WTC11 (cell line): ENCODE data around the gene RASSF8. TPM values are rescaled to one million over a fixed set of nuclear protein-coding genes. Genes with fewer than 3 reads are reported as not detected.

Source experiments
- ATAC-seq: fragments of 200-7000 bp; cut with Tn5 transposase; 2 replicates; pipeline ENCODE4 v1.10.0; 2021; ENCODE audit warnings: mild to moderate bottlenecking, moderate library complexity
- CTCF ChIA-PET: fragments of 300-600 bp; sonication (Branson Sonifier 250); formaldehyde crosslinking; loops from one replicate; lab custom pipeline; 2021; ENCODE audit warnings: antibody characterized with exemption; lab: Charles Lee
- POLR2A ChIA-PET: fragments of 350-600 bp; sonication (Branson Sonifier 250); formaldehyde crosslinking; loops from one replicate; lab custom pipeline; 2021; ENCODE audit warnings: antibody characterized with exemption; lab: Charles Lee
- DNase-seq: peaks from one replicate; pipeline ENCODE4 v3.0.0; 2021; ENCODE audit warnings: low spot score
- H3K27ac Mint-ChIP-seq: 2 replicates; pipeline ENCODE4 v1.8.0; 2021; ENCODE audit warnings: mixed read lengths
- H3K27me3 Mint-ChIP-seq: 2 replicates; pipeline ENCODE4 v1.8.0; 2021; ENCODE audit warnings: low read depth, mild to moderate bottlenecking, moderate library complexity, mixed read lengths
- H3K36me3 Mint-ChIP-seq: 2 replicates; pipeline ENCODE4 v1.8.0; 2021; ENCODE audit warnings: mixed read lengths
- H3K4me1 Mint-ChIP-seq: 2 replicates; pipeline ENCODE4 v1.8.0; 2022; ENCODE audit warnings: mixed read lengths
- H3K4me3 Mint-ChIP-seq: 2 replicates; pipeline ENCODE4 v1.8.0; 2021; ENCODE audit warnings: mild to moderate bottlenecking, moderate library complexity, mixed read lengths
- H3K9me3 Mint-ChIP-seq: 2 replicates; pipeline ENCODE4 v1.8.0; 2021; ENCODE audit warnings: mixed read lengths
- AFF4 ChIP-seq: sonication (generic); formaldehyde crosslinking; IDR thresholded peaks from 2 replicates; pipeline ENCODE4 v1.8.1; 2023; ENCODE audit warnings: mild to moderate bottlenecking, missing genetic modification reagents, borderline replicate concordance
- E2F4 ChIP-seq: sonication (generic); formaldehyde crosslinking; IDR thresholded peaks from 2 replicates; pipeline ENCODE4 v1.8.1; 2022; ENCODE audit warnings: low read depth, mild to moderate bottlenecking, moderate library complexity, missing genetic modification reagents, borderline replicate concordance
- ELF4 ChIP-seq: sonication (generic); formaldehyde crosslinking; IDR thresholded peaks from 2 replicates; pipeline ENCODE4 v1.8.1; 2022; ENCODE audit warnings: low read depth, mild to moderate bottlenecking, moderate library complexity, missing genetic modification reagents
- OVOL2 ChIP-seq: fragments of 250-450 bp; sonication (Bioruptor Pico); IDR thresholded peaks from 2 replicates; pipeline ENCODE4 v1.9.0; 2021; ENCODE audit warnings: mild to moderate bottlenecking, borderline replicate concordance
- PRRX2 ChIP-seq: fragments of 250-450 bp; sonication (Bioruptor Pico); IDR thresholded peaks from 2 replicates; pipeline ENCODE4 v1.8.0; 2021; ENCODE audit warnings: mild to moderate bottlenecking
- SMAD4 ChIP-seq: sonication (generic); formaldehyde crosslinking; IDR thresholded peaks from 2 replicates; pipeline ENCODE4 v1.8.0; 2022; ENCODE audit warnings: mild to moderate bottlenecking, missing genetic modification reagents
- ZSCAN18 ChIP-seq: fragments of 250-450 bp; sonication (Bioruptor Pico); IDR thresholded peaks from 2 replicates; pipeline ENCODE4 v2.1.2; 2022; ENCODE audit warnings: mild to moderate bottlenecking, moderate library complexity
- total RNA-seq: library from RNA; stranded (reverse); gene quantifications from 3 replicates; pipeline ENCODE4 v1.2.3, GENCODE V29; 2021
- TF ChIP-seq, protein P1 (sequence below): sonication (generic); formaldehyde crosslinking; IDR thresholded peaks from 2 replicates; pipeline ENCODE4 v1.8.1; 2023; ENCODE audit warnings: mild to moderate bottlenecking, moderate library complexity, missing genetic modification reagents
- TF ChIP-seq, protein P2 (sequence below): sonication (generic); formaldehyde crosslinking; IDR thresholded peaks from 2 replicates; pipeline ENCODE4 v1.8.0; 2022; ENCODE audit warnings: mild to moderate bottlenecking, missing genetic modification reagents
- TF ChIP-seq, protein P3 (sequence below): sonication (generic); formaldehyde crosslinking; IDR thresholded peaks from 2 replicates; pipeline ENCODE4 v1.8.1; 2023; ENCODE audit warnings: mild to moderate bottlenecking, missing genetic modification reagents, moderate library complexity

RASSF8 gene
- total RNA-seq, 1 experiment from 2014 or later = 48.6 TPM

DNA sequence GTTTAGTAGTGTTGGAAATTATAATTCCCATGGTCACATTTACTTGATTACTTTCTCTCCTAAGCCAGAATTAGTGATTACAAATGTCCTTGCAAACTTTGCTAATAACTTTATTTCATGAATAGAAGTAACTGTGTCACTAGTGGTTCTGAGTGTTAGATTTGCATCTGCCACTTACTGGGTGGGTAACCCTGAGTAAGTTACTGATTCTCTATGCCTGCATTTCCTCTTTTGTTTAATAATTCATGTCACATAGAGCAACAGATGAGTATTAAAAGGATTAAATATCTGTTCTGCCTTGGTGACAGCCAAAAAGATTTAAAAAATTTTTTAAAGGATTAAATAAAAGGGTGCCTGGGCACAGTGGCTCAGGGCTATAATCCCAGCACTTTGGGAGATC is 87.7 kb downstream of the RASSF8 start:
- Mint-ChIP-seq H3K36me3 (no peaks in the 10 kb centered on the region), H3K4me1 (peaks cover 35% of the 10 kb centered on the region), H3K4me3 (no peak overlapping the region), H3K27me3 (no peaks in the 10 kb centered on the region; the same call in 1 of the 2 replicates), H3K9me3 (no peaks in the 10 kb centered on the region; the same call in 1 of the 2 replicates), H3K27ac (no peak overlapping the region)
- CTCF ChIA-PET = no interaction called here
- no peak for ATAC-seq
- TF ChIP-seq OVOL2 (CRISPR knock-in tag) = no peak
- TF ChIP-seq, all 79 proteins: peak for 0
- POLR2A ChIA-PET = no interaction called here
- DNase-seq = no peak

GRCh38 chr12:26046906-26047305 is 88.4 kb downstream of the RASSF8 start:
- Mint-ChIP-seq H3K4me3 (no peak overlapping the region), H3K4me1 (peaks cover 35% of the 10 kb centered on the region), H3K27ac (no peak overlapping the region), H3K36me3 (no peaks in the 10 kb centered on the region), H3K9me3 (no peaks in the 10 kb centered on the region; the same call in 1 of the 2 replicates), H3K27me3 (no peaks in the 10 kb centered on the region; the same call in 1 of the 2 replicates)
- DNase-seq = no peak
- ChIA-PET POLR2A (interaction anchor here (0.9 kb wide), 1 partner anchor 63 kb away, joined by 3 read pairs; no protein-coding TSS in a partner anchor), CTCF (interaction anchor here (1.3 kb wide), 1 partner anchor 45 kb away, joined by 7 read pairs; no protein-coding TSS in a partner anchor)
- TF ChIP-seq, protein P1, sequence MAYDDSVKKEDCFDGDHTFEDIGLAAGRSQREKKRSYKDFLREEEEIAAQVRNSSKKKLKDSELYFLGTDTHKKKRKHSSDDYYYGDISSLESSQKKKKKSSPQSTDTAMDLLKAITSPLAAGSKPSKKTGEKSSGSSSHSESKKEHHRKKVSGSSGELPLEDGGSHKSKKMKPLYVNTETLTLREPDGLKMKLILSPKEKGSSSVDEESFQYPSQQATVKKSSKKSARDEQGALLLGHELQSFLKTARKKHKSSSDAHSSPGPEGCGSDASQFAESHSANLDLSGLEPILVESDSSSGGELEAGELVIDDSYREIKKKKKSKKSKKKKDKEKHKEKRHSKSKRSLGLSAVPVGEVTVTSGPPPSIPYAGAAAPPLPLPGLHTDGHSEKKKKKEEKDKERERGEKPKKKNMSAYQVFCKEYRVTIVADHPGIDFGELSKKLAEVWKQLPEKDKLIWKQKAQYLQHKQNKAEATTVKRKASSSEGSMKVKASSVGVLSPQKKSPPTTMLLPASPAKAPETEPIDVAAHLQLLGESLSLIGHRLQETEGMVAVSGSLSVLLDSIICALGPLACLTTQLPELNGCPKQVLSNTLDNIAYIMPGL (CRISPR knock-in tag) = no peak
- no peak for TF ChIP-seq ELF4 (CRISPR knock-in tag)
- no peak for TF ChIP-seq E2F4 (CRISPR knock-in tag)
- TF ChIP-seq, protein P2, sequence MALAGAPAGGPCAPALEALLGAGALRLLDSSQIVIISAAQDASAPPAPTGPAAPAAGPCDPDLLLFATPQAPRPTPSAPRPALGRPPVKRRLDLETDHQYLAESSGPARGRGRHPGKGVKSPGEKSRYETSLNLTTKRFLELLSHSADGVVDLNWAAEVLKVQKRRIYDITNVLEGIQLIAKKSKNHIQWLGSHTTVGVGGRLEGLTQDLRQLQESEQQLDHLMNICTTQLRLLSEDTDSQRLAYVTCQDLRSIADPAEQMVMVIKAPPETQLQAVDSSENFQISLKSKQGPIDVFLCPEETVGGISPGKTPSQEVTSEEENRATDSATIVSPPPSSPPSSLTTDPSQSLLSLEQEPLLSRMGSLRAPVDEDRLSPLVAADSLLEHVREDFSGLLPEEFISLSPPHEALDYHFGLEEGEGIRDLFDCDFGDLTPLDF (CRISPR knock-in tag) = no peak
- TF ChIP-seq PRRX2 (CRISPR knock-in tag) = no peak
- TF ChIP-seq SMAD4 = no peak
- TF ChIP-seq AFF4 = no peak
- TF ChIP-seq, protein P3, sequence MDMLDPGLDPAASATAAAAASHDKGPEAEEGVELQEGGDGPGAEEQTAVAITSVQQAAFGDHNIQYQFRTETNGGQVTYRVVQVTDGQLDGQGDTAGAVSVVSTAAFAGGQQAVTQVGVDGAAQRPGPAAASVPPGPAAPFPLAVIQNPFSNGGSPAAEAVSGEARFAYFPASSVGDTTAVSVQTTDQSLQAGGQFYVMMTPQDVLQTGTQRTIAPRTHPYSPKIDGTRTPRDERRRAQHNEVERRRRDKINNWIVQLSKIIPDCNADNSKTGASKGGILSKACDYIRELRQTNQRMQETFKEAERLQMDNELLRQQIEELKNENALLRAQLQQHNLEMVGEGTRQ (CRISPR knock-in tag) = no peak
- no peak for TF ChIP-seq ZSCAN18
- ATAC-seq = no peak
